IPS-15b (cell line): ENCODE results near the gene KRT23.
"Not testable (repeated sequence)": the region's sequence is repeated elsewhere in the genome, so short reads cannot be mapped to it uniquely, and the experiment has no call there.

Source experiments
- H3K27me3 ChIP-seq: one replicate; pipeline ENCODE4 v1.6.1; 2013; ENCODE audit warnings: low read length; ENCODE audit not compliant: control insufficient read depth, insufficient read depth
- H3K36me3 ChIP-seq: one replicate; pipeline ENCODE4 v1.6.1; 2013; ENCODE audit warnings: low read length; ENCODE audit not compliant: control insufficient read depth, insufficient read depth
- H3K4me1 ChIP-seq: one replicate; pipeline ENCODE4 v1.6.1; 2013; ENCODE audit warnings: mild to moderate bottlenecking, low read length; ENCODE audit not compliant: control insufficient read depth, insufficient read depth
- H3K4me3 ChIP-seq: one replicate; pipeline ENCODE4 v1.5.1; 2013; ENCODE audit warnings: low read depth, low read length
- H3K9ac ChIP-seq: one replicate; pipeline ENCODE4 v1.6.1; 2013; ENCODE audit warnings: low read depth, mild to moderate bottlenecking, low read length
- H3K9me3 ChIP-seq: one replicate; pipeline ENCODE4 v1.6.1; 2013; ENCODE audit warnings: mild to moderate bottlenecking, low read length; ENCODE audit not compliant: control insufficient read depth, insufficient read depth

The KRT23 gene

DNA sequence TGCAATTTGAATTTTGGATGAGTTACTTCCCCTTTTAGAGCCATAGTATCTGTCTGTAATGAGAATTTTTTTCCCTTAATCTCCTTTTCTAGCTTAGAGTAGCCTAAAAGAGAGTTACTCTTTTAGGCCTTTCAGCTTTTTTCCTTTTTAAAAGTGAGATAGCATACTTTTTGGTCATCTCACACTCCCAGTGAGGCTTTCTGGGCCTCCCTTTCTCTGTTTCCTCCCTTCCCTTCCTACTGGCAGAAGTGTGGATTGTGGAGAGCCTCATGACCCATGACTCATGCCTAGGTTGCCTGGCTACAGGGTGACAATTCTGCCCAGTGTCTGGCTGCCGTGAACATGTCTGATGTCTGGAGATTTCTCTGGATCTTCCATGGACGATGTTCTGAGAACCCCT is 15.2 kb downstream of the KRT23 start:
- no peaks in the 10 kb centered on the region for H3K36me3 ChIP-seq
- H3K9me3 ChIP-seq = no peaks in the 10 kb centered on the region
- no peak overlapping the region for H3K9ac ChIP-seq
- no peaks in the 10 kb centered on the region for H3K27me3 ChIP-seq
- H3K4me3 ChIP-seq = no peak overlapping the region
- no peaks in the 10 kb centered on the region for H3K4me1 ChIP-seq

DNA sequence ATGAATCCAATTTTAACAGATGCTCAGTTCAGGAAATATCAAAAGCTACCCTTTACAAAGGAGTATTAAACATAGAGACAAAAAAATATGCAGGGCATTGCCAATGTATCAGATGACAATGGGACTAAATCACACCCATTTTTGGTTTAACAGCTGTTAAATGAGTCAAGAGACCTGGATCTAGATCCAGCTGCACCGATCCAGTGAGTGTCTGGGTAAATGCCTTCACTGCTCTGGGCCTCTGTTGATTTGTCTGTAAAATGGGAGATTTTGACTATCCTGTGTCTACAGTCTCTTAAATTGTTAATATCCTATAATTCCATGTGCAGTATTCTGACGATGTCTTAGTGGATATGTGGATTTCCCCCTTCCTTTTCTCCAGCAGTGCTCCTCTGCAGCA is 16.4 kb downstream of the KRT23 start:
- Histone ChIP-seq H3K4me1 (no peaks in the 10 kb centered on the region), H3K27me3 (no peaks in the 10 kb centered on the region), H3K36me3 (no peaks in the 10 kb centered on the region), H3K9ac (no peak overlapping the region), H3K9me3 (no peaks in the 10 kb centered on the region), H3K4me3 (no peak overlapping the region)

GRCh38 chr17:40917116-40917515 is 20.3 kb downstream of the KRT23 start:
- not testable (repeated sequence) for H3K9me3 ChIP-seq, H3K9ac ChIP-seq, H3K4me1 ChIP-seq, H3K4me3 ChIP-seq, H3K27me3 ChIP-seq, H3K36me3 ChIP-seq

- H3K36me3 ChIP-seq = no peaks in the 10 kb centered on the region
- H3K4me3 ChIP-seq = no peak overlapping the region
- H3K9me3 ChIP-seq = no peaks in the 10 kb centered on the region
- no peak overlapping the region for H3K9ac ChIP-seq
- H3K4me1 ChIP-seq = no peaks in the 10 kb centered on the region
- no peaks in the 10 kb centered on the region for H3K27me3 ChIP-seq
Observed at GRCh38 chr17:40916366-40916765, 21.1 kb downstream of the KRT23 start.

DNA sequence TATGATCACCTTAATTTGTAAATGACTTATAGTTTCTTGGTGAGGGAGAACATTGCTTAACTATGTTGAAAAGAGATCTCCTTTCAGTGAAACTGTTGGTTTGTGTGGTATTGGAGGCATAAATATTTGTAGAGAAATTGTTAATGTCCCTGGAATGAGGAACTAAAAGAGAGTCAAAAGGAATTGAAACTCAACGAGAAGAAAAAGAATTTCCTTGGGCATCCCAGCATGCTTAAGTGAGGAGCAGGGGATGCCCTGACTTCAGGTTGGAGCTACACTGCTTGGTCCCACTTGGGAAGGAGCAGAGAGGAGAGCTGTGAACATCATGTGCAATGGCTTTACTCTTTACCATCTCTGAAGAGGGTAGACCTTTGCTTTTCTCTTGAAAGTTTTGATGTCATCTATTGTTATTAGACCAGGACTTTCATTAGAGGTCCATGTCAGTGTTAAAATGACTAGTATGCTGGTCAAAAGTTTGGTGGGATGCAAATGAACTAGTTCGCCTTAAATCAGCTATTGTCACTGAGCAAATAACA is 21.7 kb downstream of the KRT23 start:
- H3K4me3 ChIP-seq = no peak overlapping the region
- no peak overlapping the region for H3K9ac ChIP-seq
- no peaks in the 10 kb centered on the region for H3K4me1 ChIP-seq
- H3K27me3 ChIP-seq = no peaks in the 10 kb centered on the region
- no peaks in the 10 kb centered on the region for H3K9me3 ChIP-seq
- no peaks in the 10 kb centered on the region for H3K36me3 ChIP-seq

DNA sequence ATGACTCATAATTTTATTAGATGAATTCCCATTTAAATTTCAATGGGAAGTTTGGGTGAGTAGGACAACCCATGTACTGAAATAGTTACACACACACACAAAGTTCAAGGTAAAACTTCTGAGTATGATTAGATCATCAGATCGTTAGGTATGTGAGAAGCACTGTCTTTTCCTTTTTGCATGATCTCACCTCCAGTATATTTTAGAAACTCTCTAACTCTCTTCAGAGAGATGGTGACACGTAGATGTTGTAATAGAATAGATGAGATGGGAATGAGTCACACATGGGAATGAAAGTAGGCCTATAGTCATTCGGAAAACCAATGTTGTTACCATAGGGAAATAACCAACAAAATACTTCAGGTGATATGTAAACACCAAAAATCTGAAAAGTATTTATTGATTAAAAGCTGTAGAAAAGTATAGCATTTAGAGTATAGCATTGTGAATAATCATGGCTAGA is 22.2 kb downstream of the KRT23 start:
- Histone ChIP-seq H3K27me3 (no peaks in the 10 kb centered on the region), H3K36me3 (no peaks in the 10 kb centered on the region), H3K9ac (no peak overlapping the region), H3K4me3 (no peak overlapping the region), H3K4me1 (no peaks in the 10 kb centered on the region), H3K9me3 (no peaks in the 10 kb centered on the region)

DNA sequence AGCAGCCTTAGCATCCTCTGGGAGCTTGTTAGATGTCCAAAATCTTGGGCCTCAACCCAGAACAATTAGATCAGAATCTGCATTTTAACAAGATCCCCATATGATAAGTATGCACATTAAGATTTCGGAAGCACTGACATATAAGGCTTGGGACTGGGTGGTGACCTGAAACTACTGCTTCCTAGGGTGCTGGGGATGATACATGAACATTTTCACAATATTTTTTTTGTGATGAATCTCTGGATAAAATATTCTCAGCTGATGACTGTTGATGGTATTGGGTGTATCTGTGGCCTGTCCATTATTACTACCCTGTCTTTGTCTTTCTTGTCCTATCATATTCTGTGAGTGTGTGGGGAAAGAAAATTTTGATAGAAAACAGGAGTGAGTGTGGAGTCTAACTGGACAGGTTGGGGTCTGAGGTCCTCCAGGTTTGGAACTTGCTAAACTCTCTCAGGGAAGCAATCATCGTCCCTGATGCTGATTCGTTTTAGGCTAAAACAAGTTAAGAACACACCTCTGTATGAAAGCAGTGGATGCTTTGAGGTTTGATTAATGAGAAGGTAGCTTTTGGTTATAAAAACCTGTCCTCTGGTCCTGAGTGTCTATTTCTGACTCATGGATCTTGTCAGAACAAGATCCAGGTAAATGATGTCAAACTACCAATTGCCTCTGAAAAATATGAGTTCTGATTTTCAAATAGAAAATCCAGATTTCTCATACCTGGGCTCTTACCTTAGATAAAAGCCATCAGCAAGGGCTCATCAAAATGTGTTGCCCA is 23.2 kb downstream of the KRT23 start:
- no peaks in the 10 kb centered on the region for H3K4me1 ChIP-seq
- no peaks in the 10 kb centered on the region for H3K36me3 ChIP-seq
- H3K27me3 ChIP-seq = no peaks in the 10 kb centered on the region
- no peaks in the 10 kb centered on the region for H3K9me3 ChIP-seq
- no peak overlapping the region for H3K9ac ChIP-seq
- no peak overlapping the region for H3K4me3 ChIP-seq

DNA sequence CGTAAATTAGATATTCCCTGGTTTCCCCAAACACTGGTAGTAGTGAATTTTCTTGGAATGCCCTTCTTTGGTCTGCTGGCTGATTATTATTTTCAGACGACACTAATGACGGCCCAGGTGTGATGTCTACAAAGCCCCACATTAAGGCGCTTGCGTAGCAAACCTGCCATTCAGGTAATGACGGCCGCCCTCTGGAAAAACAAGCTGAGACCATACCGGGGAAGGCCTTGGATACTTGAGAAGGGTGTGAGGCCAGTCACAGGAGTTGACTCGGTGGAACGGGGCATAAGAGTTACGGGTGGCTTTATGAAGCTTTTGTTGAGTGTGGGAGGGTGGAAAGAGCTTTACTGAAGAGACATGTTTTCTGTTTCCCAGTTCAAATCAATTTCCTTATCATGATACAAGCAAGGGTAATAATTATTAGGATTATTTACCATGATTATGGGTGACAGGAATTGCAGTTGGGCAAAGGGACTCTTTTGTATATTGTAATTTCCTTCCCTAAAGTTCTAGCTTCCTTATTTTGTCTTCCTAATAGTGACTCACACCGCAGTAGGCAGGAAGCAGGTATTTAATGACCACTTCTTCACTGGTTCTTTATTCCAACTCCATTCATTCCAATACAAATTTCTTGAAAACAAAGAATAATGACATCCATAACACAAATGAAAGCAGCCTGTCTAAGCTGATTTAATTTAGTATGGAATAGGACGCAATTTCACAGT is 24.8 kb downstream of the KRT23 start:
- Histone ChIP-seq H3K27me3 (no peaks in the 10 kb centered on the region), H3K9me3 (no peaks in the 10 kb centered on the region), H3K4me1 (no peaks in the 10 kb centered on the region), H3K36me3 (no peaks in the 10 kb centered on the region), H3K9ac (no peak overlapping the region), H3K4me3 (no peak overlapping the region)

- no peak overlapping the region for H3K9ac ChIP-seq
- no peaks in the 10 kb centered on the region for H3K27me3 ChIP-seq
- no peaks in the 10 kb centered on the region for H3K36me3 ChIP-seq
- H3K4me3 ChIP-seq = no peak overlapping the region
- H3K4me1 ChIP-seq = no peaks in the 10 kb centered on the region
- H3K9me3 ChIP-seq = no peaks in the 10 kb centered on the region
Observed at GRCh38 chr17:40910441-40910841, 27.0 kb downstream of the KRT23 start.

GRCh38 chr17:40909755-40910154 is 27.7 kb downstream of the KRT23 start:
- no peak overlapping the region for H3K4me3 ChIP-seq
- peaks cover under 1% of the 10 kb centered on the region for H3K4me1 ChIP-seq
- no peaks in the 10 kb centered on the region for H3K9me3 ChIP-seq
- H3K36me3 ChIP-seq = no peaks in the 10 kb centered on the region
- H3K9ac ChIP-seq = no peak overlapping the region
- H3K27me3 ChIP-seq = no peaks in the 10 kb centered on the region

GRCh38 chr17:40909351-40909750 is 28.1 kb downstream of the KRT23 start:
- Histone ChIP-seq H3K36me3 (no peaks in the 10 kb centered on the region), H3K4me3 (no peak overlapping the region), H3K27me3 (no peaks in the 10 kb centered on the region), H3K9me3 (no peaks in the 10 kb centered on the region), H3K4me1 (peaks cover 2% of the 10 kb centered on the region), H3K9ac (no peak overlapping the region)

- no peak overlapping the region for H3K9ac ChIP-seq
- H3K4me3 ChIP-seq = no peak overlapping the region
- H3K27me3 ChIP-seq = no peaks in the 10 kb centered on the region
- H3K9me3 ChIP-seq = no peaks in the 10 kb centered on the region
- peaks cover 2% of the 10 kb centered on the region for H3K4me1 ChIP-seq
- H3K36me3 ChIP-seq = no peaks in the 10 kb centered on the region
Observed at GRCh38 chr17:40906613-40907012, 30.8 kb downstream of the KRT23 start.
